Prostate gland (tissue), 2 donors: ENCODE measurements around the gene FRRS1.

ENCODE experiments used
- POLR2A ChIP-seq: fragments of 450-650 bp; IDR thresholded peaks from one replicate; pipeline ENCODE4 v1.6.1; 2016; ENCODE audit warnings: antibody characterized with exemption, mild to moderate bottlenecking
- POLR2AphosphoS5 ChIP-seq: sonication (generic); formaldehyde crosslinking; IDR thresholded peaks from one replicate; pipeline ENCODE4 v1.6.1; 2017; ENCODE audit warnings: antibody characterized with exemption
- TF ChIP-seq, protein P1 (sequence below), 4 experiments: fragments of 200-600 bp in 2 of 4; fragments of 450-650 bp in 2 of 4; sonication (generic) in 2 of 4; IDR thresholded peaks; 1 replicate in 3 of 4; 2 replicates in 1 of 4; pipeline ENCODE4 v1.5.1; 2016 to 2019; ENCODE audit warnings: antibody characterized with exemption in 4 of 4, mild to moderate bottlenecking in 2 of 4, moderate library complexity in 2 of 4

DNA sequence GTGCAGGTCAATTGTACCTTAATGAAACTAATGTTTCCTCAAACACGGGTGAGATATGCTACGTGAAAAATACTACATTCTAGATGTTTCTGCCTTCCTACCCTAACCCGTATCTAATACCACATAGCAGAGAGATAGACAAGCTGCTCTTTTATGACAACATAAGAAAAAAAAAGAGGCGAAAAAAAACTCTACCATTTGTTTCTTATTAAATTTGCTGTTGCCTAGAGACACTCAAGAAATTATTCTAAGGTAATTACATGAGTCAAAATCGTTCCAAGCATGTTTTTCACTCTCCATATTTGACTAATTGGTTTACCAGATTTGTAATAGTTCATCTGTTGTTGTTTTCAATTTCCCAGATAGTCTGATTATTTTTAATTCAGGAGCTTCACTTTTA lies 93.1 kb downstream of the FRRS1 start:
- TF ChIP-seq POLR2AphosphoS5 (no peak), POLR2A (no peak)
- TF ChIP-seq, protein P1, sequence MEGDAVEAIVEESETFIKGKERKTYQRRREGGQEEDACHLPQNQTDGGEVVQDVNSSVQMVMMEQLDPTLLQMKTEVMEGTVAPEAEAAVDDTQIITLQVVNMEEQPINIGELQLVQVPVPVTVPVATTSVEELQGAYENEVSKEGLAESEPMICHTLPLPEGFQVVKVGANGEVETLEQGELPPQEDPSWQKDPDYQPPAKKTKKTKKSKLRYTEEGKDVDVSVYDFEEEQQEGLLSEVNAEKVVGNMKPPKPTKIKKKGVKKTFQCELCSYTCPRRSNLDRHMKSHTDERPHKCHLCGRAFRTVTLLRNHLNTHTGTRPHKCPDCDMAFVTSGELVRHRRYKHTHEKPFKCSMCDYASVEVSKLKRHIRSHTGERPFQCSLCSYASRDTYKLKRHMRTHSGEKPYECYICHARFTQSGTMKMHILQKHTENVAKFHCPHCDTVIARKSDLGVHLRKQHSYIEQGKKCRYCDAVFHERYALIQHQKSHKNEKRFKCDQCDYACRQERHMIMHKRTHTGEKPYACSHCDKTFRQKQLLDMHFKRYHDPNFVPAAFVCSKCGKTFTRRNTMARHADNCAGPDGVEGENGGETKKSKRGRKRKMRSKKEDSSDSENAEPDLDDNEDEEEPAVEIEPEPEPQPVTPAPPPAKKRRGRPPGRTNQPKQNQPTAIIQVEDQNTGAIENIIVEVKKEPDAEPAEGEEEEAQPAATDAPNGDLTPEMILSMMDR (IDR thresholded peaks at IDR 0.05), result no peak
